SK-N-SH (cell line): ENCODE measurements around the gene DNAL4. TPM values are rescaled to one million over a fixed set of nuclear protein-coding genes. Genes with fewer than 3 reads are reported as not detected.

Source experiments
- CTCF ChIA-PET: fragments of 300-600, 350-600 bp; formaldehyde crosslinking; extraction: SDS; loops from one replicate; lab custom pipeline; 2021; lab: Yijun Ruan, JAX
- POLR2A ChIA-PET: fragments of 350-600 bp; sonication (Branson Sonifier 250); formaldehyde crosslinking; extraction: SDS; loops from one replicate; lab custom pipeline; 2020; ENCODE audit warnings: antibody characterized with exemption, inconsistent platforms; lab: Yijun Ruan, JAX
- DNase-seq: peaks from one replicate; pipeline ENCODE4 v3.0.0; 2012
- H2AFZ ChIP-seq: fragments of 200-600 bp; sonication (generic); 2 replicates; pipeline ENCODE4 v1.8.1; 2016; ENCODE audit warnings: antibody characterized with exemption, mild to moderate bottlenecking, low read depth
- H3F3A ChIP-seq: fragments of 200-600 bp; sonication (generic); replicated peaks from 2 replicates; pipeline ENCODE3; 2016; ENCODE audit warnings: antibody characterized with exemption, mild to moderate bottlenecking; ENCODE audit not compliant: insufficient read depth
- H3K27ac ChIP-seq, 2 experiments: fragments of 200-500 bp in 1 of 2; fragments of 200-600 bp in 1 of 2; sonication (Bioruptor generic) in 1 of 2; sonication (generic), shearing (Covaris generic) in 1 of 2; 2 replicates each; pipeline versions ENCODE4 v1.5.1 to v1.6.1; 2014 to 2016; ENCODE audit warnings: low read depth in 2 of 2, inconsistent platforms in 1 of 2, low read length in 1 of 2, mild to moderate bottlenecking in 1 of 2, mixed read lengths in 1 of 2
- H3K27me3 ChIP-seq: fragments of 200-600 bp; sonication (generic), shearing (Covaris generic); 2 replicates; pipeline ENCODE4 v1.6.1; 2016; ENCODE audit warnings: mixed run types; ENCODE audit not compliant: insufficient read depth
- H3K36me3 ChIP-seq, 2 experiments: fragments of 200-500 bp in 1 of 2; fragments of 200-600 bp in 1 of 2; sonication (Bioruptor generic) in 1 of 2; sonication (generic) in 1 of 2; replicated peaks in 1 of 2; 2 replicates each; pipeline versions ENCODE3 to v1.5.1; 2014 to 2016; ENCODE audit warnings: low read length in 1 of 2, mild to moderate bottlenecking in 1 of 2; ENCODE audit not compliant: insufficient read depth in 2 of 2, control insufficient read depth in 1 of 2
- H3K4me1 ChIP-seq, 2 experiments: fragments of 200-500 bp in 1 of 2; fragments of 200-600 bp in 1 of 2; sonication (Bioruptor generic) in 1 of 2; sonication (generic), shearing (Covaris generic) in 1 of 2; 2 replicates each; pipeline versions ENCODE4 v1.5.1 to v1.6.1; 2014 to 2016; ENCODE audit warnings: low read depth in 1 of 2, low read length in 1 of 2, mixed run types in 1 of 2; ENCODE audit not compliant: insufficient read depth in 2 of 2, control insufficient read depth in 1 of 2
- H3K4me2 ChIP-seq: fragments of 200-600 bp; sonication (generic), shearing (Covaris generic); 2 replicates; pipeline ENCODE4 v1.6.1; 2017; ENCODE audit warnings: mixed run types
- H3K4me3 ChIP-seq, 2 experiments: fragments of 200-500 bp in 1 of 2; fragments of 200-600 bp in 1 of 2; sonication (Bioruptor generic) in 1 of 2; sonication (generic), shearing (Covaris generic) in 1 of 2; 2 replicates each; pipeline versions ENCODE4 v1.5.1 to v1.8.1; 2014 to 2016; ENCODE audit warnings: low read depth in 2 of 2, inconsistent platforms in 1 of 2, low read length in 1 of 2, mild to moderate bottlenecking in 1 of 2, mixed read lengths in 1 of 2, moderate library complexity in 1 of 2
- H3K79me2 ChIP-seq: fragments of 200-600 bp; sonication (generic); 2 replicates; pipeline ENCODE4 v1.8.1; 2017; ENCODE audit warnings: mild to moderate bottlenecking; ENCODE audit not compliant: insufficient read depth
- H3K9ac ChIP-seq: fragments of 200-600 bp; sonication (generic); 2 replicates; pipeline ENCODE4 v1.6.1; 2017; ENCODE audit warnings: mixed run types
- H3K9me2 ChIP-seq: fragments of 200-600 bp; sonication (generic); 2 replicates; pipeline ENCODE4 v1.6.1; 2017; ENCODE audit warnings: mixed run types
- H3K9me3 ChIP-seq: fragments of 200-600 bp; sonication (generic); 2 replicates; pipeline ENCODE4 v1.6.1; 2017; ENCODE audit warnings: mixed run types, mild to moderate bottlenecking, moderate library complexity
- H4K20me1 ChIP-seq: fragments of 200-600 bp; sonication (generic); 2 replicates; pipeline ENCODE4 v1.6.1; 2017; ENCODE audit warnings: mild to moderate bottlenecking, mixed run types; ENCODE audit not compliant: insufficient read depth
- CHD2 ChIP-seq: fragments of 150-350 bp; IDR thresholded peaks from 2 replicates; pipeline ENCODE4 v1.6.1; 2018; ENCODE audit warnings: low read length; ENCODE audit not compliant: partially characterized antibody
- EP300 ChIP-seq, 2 experiments: IDR thresholded peaks; 2 replicates each; pipeline versions ENCODE4 v1.4.0 to v1.6.1; 2012; ENCODE audit warnings: borderline replicate concordance in 1 of 2, low read depth in 1 of 2, low read length in 1 of 2
- GATA2 ChIP-seq: sonication (generic); formaldehyde crosslinking; IDR thresholded peaks from 2 replicates; pipeline ENCODE4 v1.5.0; 2020; ENCODE audit warnings: mild to moderate bottlenecking, missing genetic modification reagents
- MEF2A ChIP-seq: IDR thresholded peaks from 2 replicates; pipeline ENCODE4 v1.4.0; 2012; ENCODE audit warnings: low read depth, borderline replicate concordance
- RAD21 ChIP-seq: IDR thresholded peaks from 2 replicates; pipeline ENCODE4 v1.6.1; 2012; ENCODE audit warnings: mild to moderate bottlenecking, low read length
- RCOR1 ChIP-seq: fragments of 150-350 bp; IDR thresholded peaks from 2 replicates; pipeline ENCODE4 v1.6.1; 2017; ENCODE audit warnings: antibody characterized with exemption, low read length
- SMC3 ChIP-seq: IDR thresholded peaks from 2 replicates; pipeline ENCODE4 v1.6.1; 2012; ENCODE audit warnings: low read depth, low read length, improper control_type of control experiment
- TEAD4 ChIP-seq: IDR thresholded peaks from 2 replicates; pipeline ENCODE4 v1.4.0; 2012; ENCODE audit warnings: mild to moderate bottlenecking, borderline replicate concordance; ENCODE audit not compliant: insufficient read depth
- USF1 ChIP-seq: IDR thresholded peaks from 2 replicates; pipeline ENCODE4 v1.4.0; 2012; ENCODE audit warnings: low read depth, borderline replicate concordance
- WGBS: methylation state at CpG from one replicate; pipeline ENCODE4 v1.1.6; 2017; ENCODE audit warnings: low lambda C conversion rate; 5-methylcytosine and 5-hydroxymethylcytosine counted together
- polyA plus RNA-seq, 3 experiments: library from polyadenylated mRNA; depleted of rRNA; stranded (reverse); fragments of >200 nt; gene quantifications; 2 replicates each; pipeline ENCODE4 v1.2.3, GENCODE V29; 2012
- TF ChIP-seq, protein P1 (sequence below): fragments of 150-350 bp; IDR thresholded peaks from 2 replicates; pipeline ENCODE4 v1.6.1; 2016; ENCODE audit warnings: mild to moderate bottlenecking, low read depth, low read length

Gene DNAL4
- polyA plus RNA-seq, 1 of the 3 experiments (the other 2 are of a cell fraction) = 15.1 TPM

DNA sequence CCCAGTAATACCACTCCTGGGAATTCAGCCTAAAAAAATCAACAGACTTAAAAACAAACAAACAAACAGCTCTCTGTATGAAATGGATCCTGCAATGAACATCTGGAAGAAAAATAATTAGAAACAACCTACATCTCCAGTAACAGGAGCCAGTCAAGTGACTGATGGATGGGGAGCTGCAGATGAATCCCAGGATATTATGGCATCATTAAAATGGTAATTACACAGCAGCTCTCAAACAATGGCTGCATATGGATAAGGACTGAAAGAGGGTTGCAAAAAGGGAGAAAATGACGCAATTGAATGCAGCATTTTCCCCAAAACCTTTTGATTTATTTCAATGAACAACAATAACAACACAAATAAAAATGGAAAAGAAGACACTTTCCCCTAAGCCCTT is 45.7 kb upstream of the DNAL4 start:
- DNase-seq = no peak
- no peaks in the 10 kb centered on the region for H3F3A ChIP-seq
- H2AFZ ChIP-seq = no peak overlapping the region
- ChIA-PET CTCF (interaction anchor here (1.8 kb wide), 1 partner anchor 30 kb away, joined by 3 read pairs; no protein-coding TSS in a partner anchor), POLR2A (no interaction called here)
- no peaks in the 10 kb centered on the region for H4K20me1 ChIP-seq
- no peaks in the 10 kb centered on the region for H3K36me3 ChIP-seq
- H3K4me1 ChIP-seq = no peaks in the 10 kb centered on the region; a peak in 1 of 4 replicates
- no peaks in the 10 kb centered on the region for H3K79me2 ChIP-seq
- H3K9me2 ChIP-seq = no peaks in the 10 kb centered on the region
- no peak overlapping the region for H3K27ac ChIP-seq
- WGBS = 86% methylated on average over 1 of the region's 1 CpG
- TF ChIP-seq EP300 (IDR thresholded peaks at IDR 0.05; ENCODE audit: borderline replicate concordance in 1 of 2, low read depth in 1 of 2, low read length in 1 of 2) = no peak
- TF ChIP-seq, protein P1, sequence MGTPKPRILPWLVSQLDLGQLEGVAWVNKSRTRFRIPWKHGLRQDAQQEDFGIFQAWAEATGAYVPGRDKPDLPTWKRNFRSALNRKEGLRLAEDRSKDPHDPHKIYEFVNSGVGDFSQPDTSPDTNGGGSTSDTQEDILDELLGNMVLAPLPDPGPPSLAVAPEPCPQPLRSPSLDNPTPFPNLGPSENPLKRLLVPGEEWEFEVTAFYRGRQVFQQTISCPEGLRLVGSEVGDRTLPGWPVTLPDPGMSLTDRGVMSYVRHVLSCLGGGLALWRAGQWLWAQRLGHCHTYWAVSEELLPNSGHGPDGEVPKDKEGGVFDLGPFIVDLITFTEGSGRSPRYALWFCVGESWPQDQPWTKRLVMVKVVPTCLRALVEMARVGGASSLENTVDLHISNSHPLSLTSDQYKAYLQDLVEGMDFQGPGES = no peak
- no peak for TF ChIP-seq USF1
- H3K9ac ChIP-seq = no peak overlapping the region
- H3K4me2 ChIP-seq = no peak overlapping the region
- no peaks in the 10 kb centered on the region for H3K9me3 ChIP-seq
- no peak overlapping the region for H3K4me3 ChIP-seq
- H3K27me3 ChIP-seq = no peaks in the 10 kb centered on the region

DNA sequence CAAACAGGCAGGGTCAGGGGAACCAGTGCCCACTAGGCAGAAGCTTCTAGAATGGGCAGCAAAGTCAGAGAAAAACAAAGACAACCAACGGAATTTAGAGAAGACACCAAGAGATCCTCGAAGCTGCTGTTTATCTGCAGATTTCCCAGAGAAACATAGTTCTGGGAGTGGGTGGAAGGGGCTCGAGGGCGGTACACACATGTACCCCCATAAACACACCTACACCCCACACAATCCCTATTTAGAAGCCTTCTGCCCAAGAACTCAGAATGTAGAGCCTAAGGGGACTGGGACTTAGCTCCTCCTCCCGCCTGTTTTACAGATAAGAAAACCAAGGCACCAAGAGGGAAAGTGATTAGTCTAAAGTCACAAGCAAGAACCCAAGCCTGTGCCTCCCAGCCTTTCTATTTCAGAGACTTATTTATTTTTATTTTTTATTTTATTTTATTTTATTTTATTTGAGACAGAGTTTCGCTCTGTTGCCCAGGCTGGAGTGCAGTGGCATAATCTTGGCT is 43.5 kb upstream of the DNAL4 start:
- CTCF ChIA-PET = interaction anchor here (1.1 kb wide), 1 partner anchor 68 kb away, joined by 3 read pairs; no protein-coding TSS in a partner anchor
- no peak overlapping the region for H3K4me3 ChIP-seq
- H2AFZ ChIP-seq = no peak overlapping the region
- no peaks in the 10 kb centered on the region for H3K4me1 ChIP-seq
- no peaks in the 10 kb centered on the region for H3K27me3 ChIP-seq
- H3K9ac ChIP-seq = no peak overlapping the region
- WGBS = 83% methylated on average over 4 of the region's 6 CpGs
- no peaks in the 10 kb centered on the region for H3F3A ChIP-seq
- TF ChIP-seq MEF2A (no peak), CHD2 (no peak), TEAD4 (no peak), RCOR1 (no peak), RAD21 (no peak), GATA2 (CRISPR knock-in tag) (no peak), SMC3 (no peak)
- TF ChIP-seq, all 33 proteins: peak for 0
- no peaks in the 10 kb centered on the region for H3K79me2 ChIP-seq
- DNase-seq = no peak
- H3K27ac ChIP-seq = no peak overlapping the region
- H3K9me2 ChIP-seq = no peaks in the 10 kb centered on the region
- POLR2A ChIA-PET = no interaction called here
- H3K36me3 ChIP-seq = no peaks in the 10 kb centered on the region
- H3K9me3 ChIP-seq = no peaks in the 10 kb centered on the region
- no peaks in the 10 kb centered on the region for H4K20me1 ChIP-seq
- H3K4me2 ChIP-seq = no peak overlapping the region
